ENCODE data around the gene SLC12A8.

Gene SLC12A8

DNA sequence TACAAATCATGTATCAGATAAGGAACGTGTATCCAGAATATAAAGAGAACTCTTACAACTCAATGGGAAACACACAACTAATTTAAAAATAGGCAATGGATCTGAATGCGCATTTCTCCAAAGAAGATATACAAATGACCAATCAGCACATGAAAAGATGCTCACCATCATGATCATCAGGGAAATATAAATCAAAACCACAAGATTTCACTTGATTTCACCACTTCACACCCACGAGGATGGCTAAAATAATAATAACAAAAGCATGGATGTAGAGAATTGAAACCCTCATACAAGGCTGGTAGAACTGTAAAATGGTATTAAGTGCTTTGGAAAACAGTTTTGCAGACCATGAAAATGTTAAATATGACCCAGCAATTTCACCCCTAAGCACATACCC is 26.7 kb upstream of the SLC12A8 start:
- Histone ChIP-seq H3K4me1 (ENCODE audit: control insufficient read depth in 5 of 5, insufficient read depth in 5 of 5, low read length in 5 of 5) (peaks cover 0 to 22% (median 10%) of the 10 kb centered on the region in 5 donors), H3K27me3 (ENCODE audit: control insufficient read depth in 5 of 5, insufficient read depth in 4 of 5, low read length in 5 of 5) (no peaks in the 10 kb centered on the region), H3K4me3 (ENCODE audit: low read depth in 1 of 5, low read length in 5 of 5) (no peak overlapping the region), H3K9ac (ENCODE audit: low read length in 5 of 5) (no peak overlapping the region), H3K27ac (ENCODE audit: low read depth, low read length) (no peak overlapping the region), H3K36me3 (ENCODE audit: control insufficient read depth in 5 of 5, insufficient read depth in 5 of 5, low read length in 5 of 5) (peaks cover 0 to 5% (median 0%) of the 10 kb centered on the region in 5 donors), H3K9me3 (ENCODE audit: control insufficient read depth in 5 of 5, low read length in 5 of 5) (no peaks in the 10 kb centered on the region)

DNA sequence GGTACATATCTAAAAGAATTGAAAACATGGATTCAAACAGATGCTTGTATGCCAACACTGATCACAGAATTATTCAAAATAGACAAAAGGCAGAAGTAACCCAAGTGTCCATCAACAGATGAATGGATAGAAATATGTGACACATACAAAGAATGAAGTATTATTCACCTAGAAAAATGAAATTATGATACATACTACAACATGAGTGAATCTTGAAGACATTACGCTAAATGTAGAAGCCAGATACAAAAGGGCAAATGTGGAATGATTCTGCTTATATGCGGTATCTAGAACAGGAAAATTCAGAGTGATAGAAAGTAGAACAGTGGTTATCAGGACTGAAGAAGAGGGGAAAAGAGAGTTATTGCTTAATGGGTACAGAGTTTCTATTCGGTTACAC is 26.2 kb upstream of the SLC12A8 start:
- no peak overlapping the region for H3K4me3 ChIP-seq (ENCODE audit: low read depth in 1 of 5, low read length in 5 of 5)
- H3K9ac ChIP-seq (ENCODE audit: low read length in 5 of 5) = no peak overlapping the region
- peaks cover 0 to 22% (median 10%) of the 10 kb centered on the region in 5 donors for H3K4me1 ChIP-seq (ENCODE audit: control insufficient read depth in 5 of 5, insufficient read depth in 5 of 5, low read length in 5 of 5)
- peaks cover 0 to 8% (median under 1%) of the 10 kb centered on the region in 5 donors for H3K36me3 ChIP-seq (ENCODE audit: control insufficient read depth in 5 of 5, insufficient read depth in 5 of 5, low read length in 5 of 5)
- H3K9me3 ChIP-seq (ENCODE audit: control insufficient read depth in 5 of 5, low read length in 5 of 5) = no peaks in the 10 kb centered on the region
- H3K27me3 ChIP-seq (ENCODE audit: control insufficient read depth in 5 of 5, insufficient read depth in 4 of 5, low read length in 5 of 5) = no peaks in the 10 kb centered on the region
- no peak overlapping the region for H3K27ac ChIP-seq (ENCODE audit: low read depth, low read length)

DNA sequence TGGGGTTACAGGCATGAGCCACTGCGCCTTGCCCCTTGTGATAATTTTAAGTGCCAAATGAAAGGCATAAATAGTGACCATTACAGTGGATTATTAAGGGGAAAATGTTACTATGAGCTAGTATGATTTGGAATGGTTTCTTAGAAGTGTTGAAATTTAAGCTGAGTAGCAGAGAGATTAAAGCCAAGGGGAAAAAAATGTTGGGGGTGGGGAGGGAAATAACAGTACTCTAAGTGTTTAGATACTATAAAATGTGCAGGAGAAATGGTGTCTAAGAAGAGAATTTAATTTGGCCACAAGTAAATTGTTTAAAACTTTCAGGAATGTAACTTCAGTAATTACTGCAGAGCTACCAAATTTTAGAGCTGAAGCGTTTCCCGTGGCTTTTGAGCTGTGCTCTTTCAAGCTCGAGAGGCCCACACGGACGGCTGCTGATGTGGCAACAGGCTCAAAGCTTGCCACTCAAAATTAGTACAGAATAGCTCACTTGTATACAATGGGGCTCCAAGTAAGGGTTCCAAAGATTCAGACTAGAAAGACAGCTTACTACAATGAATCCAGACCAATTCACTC is 23.9 kb upstream of the SLC12A8 start:
- Histone ChIP-seq H3K9me3 (ENCODE audit: control insufficient read depth in 5 of 5, low read length in 5 of 5) (no peaks in the 10 kb centered on the region), H3K9ac (ENCODE audit: low read length in 5 of 5) (peak overlapping the region in 2 of 5 donors; percentile 20 to 49), H3K27me3 (ENCODE audit: control insufficient read depth in 5 of 5, insufficient read depth in 4 of 5, low read length in 5 of 5) (no peaks in the 10 kb centered on the region), H3K27ac (ENCODE audit: low read depth, low read length) (peak overlapping the region; percentile 67), H3K36me3 (ENCODE audit: control insufficient read depth in 5 of 5, insufficient read depth in 5 of 5, low read length in 5 of 5) (peaks cover 18 to 20% (median 18%) of the 10 kb centered on the region in 5 donors), H3K4me1 (ENCODE audit: control insufficient read depth in 5 of 5, insufficient read depth in 5 of 5, low read length in 5 of 5) (peaks cover 0 to 22% (median 10%) of the 10 kb centered on the region in 5 donors), H3K4me3 (ENCODE audit: low read depth in 1 of 5, low read length in 5 of 5) (no peak overlapping the region)

DNA sequence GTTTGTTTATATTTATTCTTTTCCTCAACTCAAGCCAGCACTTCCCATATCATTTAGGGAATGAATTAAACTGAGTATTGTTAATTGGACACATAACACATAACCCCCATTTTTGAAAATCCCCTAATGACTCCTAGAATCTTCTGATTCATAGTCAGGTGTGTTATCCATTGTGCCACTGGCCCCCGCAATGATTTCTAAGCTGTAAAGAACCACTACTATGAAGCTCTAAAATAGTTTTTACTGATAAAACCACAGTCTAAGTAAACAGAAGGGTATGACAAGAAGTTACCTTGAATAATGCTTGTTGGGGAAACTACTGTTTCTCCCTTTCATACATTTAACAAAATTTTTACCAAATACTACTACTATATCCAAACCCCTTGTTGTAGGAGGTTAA is 22.3 kb upstream of the SLC12A8 start:
- Histone ChIP-seq H3K4me1 (ENCODE audit: control insufficient read depth in 5 of 5, insufficient read depth in 5 of 5, low read length in 5 of 5) (peaks cover 0 to 11% (median 3%) of the 10 kb centered on the region in 5 donors), H3K4me3 (ENCODE audit: low read depth in 1 of 5, low read length in 5 of 5) (no peak overlapping the region), H3K27ac (ENCODE audit: low read depth, low read length) (no peak overlapping the region), H3K9me3 (ENCODE audit: control insufficient read depth in 5 of 5, low read length in 5 of 5) (no peaks in the 10 kb centered on the region), H3K36me3 (ENCODE audit: control insufficient read depth in 5 of 5, insufficient read depth in 5 of 5, low read length in 5 of 5) (peaks cover 18 to 20% (median 18%) of the 10 kb centered on the region in 5 donors), H3K9ac (ENCODE audit: low read length in 5 of 5) (no peak overlapping the region), H3K27me3 (ENCODE audit: control insufficient read depth in 5 of 5, insufficient read depth in 4 of 5, low read length in 5 of 5) (no peaks in the 10 kb centered on the region)

DNA sequence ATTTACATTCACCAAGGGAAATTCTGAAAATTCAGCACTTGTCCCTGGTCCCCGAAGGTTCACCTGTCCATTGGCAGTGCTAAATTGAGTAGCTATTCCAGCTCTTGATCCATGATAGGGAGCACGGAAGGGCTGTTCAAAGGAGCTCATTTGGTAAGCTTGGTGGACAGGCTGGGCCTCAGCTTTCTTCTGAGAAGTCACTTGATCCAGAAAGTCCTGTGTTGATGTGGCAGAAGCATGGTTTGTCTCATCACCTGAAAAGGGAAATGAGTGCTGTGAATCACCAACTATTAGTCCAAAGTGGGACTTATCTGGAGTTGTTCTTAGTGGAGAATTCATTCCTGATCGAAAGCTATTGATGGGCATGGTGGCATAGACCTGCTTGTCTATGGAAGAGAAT is 19.9 kb upstream of the SLC12A8 start:
- no peak overlapping the region for H3K27ac ChIP-seq (ENCODE audit: low read depth, low read length)
- H3K4me3 ChIP-seq (ENCODE audit: low read depth in 1 of 5, low read length in 5 of 5) = no peak overlapping the region
- H3K27me3 ChIP-seq (ENCODE audit: control insufficient read depth in 5 of 5, insufficient read depth in 4 of 5, low read length in 5 of 5) = no peaks in the 10 kb centered on the region
- peaks cover 18 to 29% (median 20%) of the 10 kb centered on the region in 5 donors for H3K36me3 ChIP-seq (ENCODE audit: control insufficient read depth in 5 of 5, insufficient read depth in 5 of 5, low read length in 5 of 5)
- no peaks in the 10 kb centered on the region for H3K9me3 ChIP-seq (ENCODE audit: control insufficient read depth in 5 of 5, low read length in 5 of 5)
- H3K9ac ChIP-seq (ENCODE audit: low read length in 5 of 5) = no peak overlapping the region
- peaks cover 0 to 11% (median 3%) of the 10 kb centered on the region in 5 donors for H3K4me1 ChIP-seq (ENCODE audit: control insufficient read depth in 5 of 5, insufficient read depth in 5 of 5, low read length in 5 of 5)

DNA sequence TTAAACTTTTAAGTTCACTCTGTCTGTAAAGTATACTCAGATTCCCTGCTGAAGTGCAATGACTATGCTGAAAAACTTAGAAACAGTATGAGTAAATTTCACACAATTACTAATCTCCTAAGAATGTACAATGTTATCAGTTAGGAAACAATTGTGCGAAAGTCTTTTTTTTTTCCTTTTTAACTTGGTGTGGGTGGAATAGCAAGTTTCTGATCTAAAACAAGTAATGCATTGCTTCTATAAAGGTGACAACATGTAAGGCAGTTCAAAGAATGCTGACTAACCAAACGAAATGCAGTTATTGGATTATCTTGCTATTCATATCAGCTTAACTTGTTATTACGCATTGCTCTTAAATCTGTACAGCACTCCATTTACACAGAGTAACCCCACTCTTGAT is 19.3 kb upstream of the SLC12A8 start:
- peaks cover 17 to 29% (median 18%) of the 10 kb centered on the region in 5 donors for H3K36me3 ChIP-seq (ENCODE audit: control insufficient read depth in 5 of 5, insufficient read depth in 5 of 5, low read length in 5 of 5)
- H3K4me1 ChIP-seq (ENCODE audit: control insufficient read depth in 5 of 5, insufficient read depth in 5 of 5, low read length in 5 of 5) = peaks cover 0 to 8% (median 3%) of the 10 kb centered on the region in 5 donors
- no peaks in the 10 kb centered on the region for H3K27me3 ChIP-seq (ENCODE audit: control insufficient read depth in 5 of 5, insufficient read depth in 4 of 5, low read length in 5 of 5)
- no peak overlapping the region for H3K4me3 ChIP-seq (ENCODE audit: low read depth in 1 of 5, low read length in 5 of 5)
- no peak overlapping the region for H3K9ac ChIP-seq (ENCODE audit: low read length in 5 of 5)
- no peak overlapping the region for H3K27ac ChIP-seq (ENCODE audit: low read depth, low read length)
- no peaks in the 10 kb centered on the region for H3K9me3 ChIP-seq (ENCODE audit: control insufficient read depth in 5 of 5, low read length in 5 of 5)

DNA sequence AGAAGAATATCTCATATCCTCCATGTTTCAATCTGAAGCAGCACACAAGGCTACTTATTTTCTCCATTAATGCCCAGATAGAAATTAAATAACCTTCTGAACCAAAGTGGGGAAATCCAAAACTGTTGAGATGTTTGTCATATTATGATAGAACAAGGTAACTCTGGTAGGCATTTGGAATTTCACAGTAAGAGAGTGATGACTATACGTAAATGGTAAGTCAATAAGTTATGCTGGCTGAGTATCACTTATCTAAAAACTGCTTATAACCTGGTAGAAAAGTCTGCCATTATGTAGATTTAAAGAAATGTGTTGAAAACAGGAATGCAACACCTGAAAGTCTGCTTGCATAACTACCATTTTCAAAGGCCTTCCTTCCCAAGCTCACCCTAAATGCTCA is 17.2 kb upstream of the SLC12A8 start:
- H3K27ac ChIP-seq (ENCODE audit: low read depth, low read length) = no peak overlapping the region
- H3K4me1 ChIP-seq (ENCODE audit: control insufficient read depth in 5 of 5, insufficient read depth in 5 of 5, low read length in 5 of 5) = peaks cover 0 to 3% (median 0%) of the 10 kb centered on the region in 5 donors
- H3K4me3 ChIP-seq (ENCODE audit: low read depth in 1 of 5, low read length in 5 of 5) = no peak overlapping the region
- H3K36me3 ChIP-seq (ENCODE audit: control insufficient read depth in 5 of 5, insufficient read depth in 5 of 5, low read length in 5 of 5) = peaks cover 17 to 29% (median 18%) of the 10 kb centered on the region in 5 donors
- H3K9me3 ChIP-seq (ENCODE audit: control insufficient read depth in 5 of 5, low read length in 5 of 5) = no peaks in the 10 kb centered on the region
- H3K27me3 ChIP-seq (ENCODE audit: control insufficient read depth in 5 of 5, insufficient read depth in 4 of 5, low read length in 5 of 5) = no peaks in the 10 kb centered on the region
- no peak overlapping the region for H3K9ac ChIP-seq (ENCODE audit: low read length in 5 of 5)

DNA sequence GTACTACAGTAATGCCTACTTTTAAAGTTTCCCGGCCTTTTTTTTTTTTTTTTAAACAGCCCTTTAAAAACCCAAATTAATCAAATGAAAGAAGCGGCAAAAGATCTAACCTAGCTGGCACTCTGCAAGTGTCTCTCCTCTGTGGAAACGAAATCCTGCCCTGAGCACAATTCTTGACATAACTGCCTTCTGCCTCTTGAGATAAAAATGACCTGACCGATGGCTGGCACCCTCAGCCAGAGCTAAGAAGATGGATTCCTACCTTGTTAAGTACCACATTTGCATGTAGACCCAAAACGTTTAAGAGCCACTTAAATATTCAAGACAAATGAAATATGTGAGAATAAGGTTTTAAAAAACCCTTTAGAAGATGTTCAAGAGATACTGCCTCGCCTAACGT is 16.6 kb upstream of the SLC12A8 start:
- Histone ChIP-seq H3K27me3 (ENCODE audit: control insufficient read depth in 5 of 5, insufficient read depth in 4 of 5, low read length in 5 of 5) (no peaks in the 10 kb centered on the region), H3K27ac (ENCODE audit: low read depth, low read length) (no peak overlapping the region), H3K9ac (ENCODE audit: low read length in 5 of 5) (no peak overlapping the region), H3K36me3 (ENCODE audit: control insufficient read depth in 5 of 5, insufficient read depth in 5 of 5, low read length in 5 of 5) (peaks cover 17 to 29% (median 18%) of the 10 kb centered on the region in 5 donors), H3K9me3 (ENCODE audit: control insufficient read depth in 5 of 5, low read length in 5 of 5) (no peaks in the 10 kb centered on the region), H3K4me3 (ENCODE audit: low read depth in 1 of 5, low read length in 5 of 5) (no peak overlapping the region), H3K4me1 (ENCODE audit: control insufficient read depth in 5 of 5, insufficient read depth in 5 of 5, low read length in 5 of 5) (peaks cover 0 to 3% (median 0%) of the 10 kb centered on the region in 5 donors)

DNA sequence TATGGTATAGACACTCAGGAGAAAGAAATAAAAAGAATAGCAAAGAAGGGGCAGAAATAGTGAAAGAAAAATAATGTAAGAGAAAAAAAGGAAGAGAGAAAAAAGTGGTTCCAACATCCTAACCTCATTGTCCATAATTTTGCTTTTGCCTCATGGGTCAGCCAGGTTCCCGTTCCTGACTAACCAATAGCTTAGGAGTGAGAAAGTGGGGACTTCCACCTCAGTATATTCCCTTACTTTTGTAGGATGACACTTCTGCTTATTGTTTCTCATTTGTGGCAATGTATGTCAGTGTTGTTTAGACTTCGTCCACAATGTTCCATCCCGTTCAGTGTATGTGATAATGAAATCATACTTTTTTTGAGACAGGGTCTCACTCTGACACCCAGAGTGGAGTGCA is 9.3 kb upstream of the SLC12A8 start:
- Histone ChIP-seq H3K27ac (ENCODE audit: low read depth, low read length) (no peak overlapping the region), H3K4me1 (ENCODE audit: control insufficient read depth in 5 of 5, insufficient read depth in 5 of 5, low read length in 5 of 5) (peaks cover 0 to 3% (median 0%) of the 10 kb centered on the region in 5 donors), H3K9me3 (ENCODE audit: control insufficient read depth in 5 of 5, low read length in 5 of 5) (no peaks in the 10 kb centered on the region), H3K9ac (ENCODE audit: low read length in 5 of 5) (no peak overlapping the region), H3K4me3 (ENCODE audit: low read depth in 1 of 5, low read length in 5 of 5) (no peak overlapping the region), H3K27me3 (ENCODE audit: control insufficient read depth in 5 of 5, insufficient read depth in 4 of 5, low read length in 5 of 5) (no peaks in the 10 kb centered on the region), H3K36me3 (ENCODE audit: control insufficient read depth in 5 of 5, insufficient read depth in 5 of 5, low read length in 5 of 5) (no peaks in the 10 kb centered on the region)

DNA sequence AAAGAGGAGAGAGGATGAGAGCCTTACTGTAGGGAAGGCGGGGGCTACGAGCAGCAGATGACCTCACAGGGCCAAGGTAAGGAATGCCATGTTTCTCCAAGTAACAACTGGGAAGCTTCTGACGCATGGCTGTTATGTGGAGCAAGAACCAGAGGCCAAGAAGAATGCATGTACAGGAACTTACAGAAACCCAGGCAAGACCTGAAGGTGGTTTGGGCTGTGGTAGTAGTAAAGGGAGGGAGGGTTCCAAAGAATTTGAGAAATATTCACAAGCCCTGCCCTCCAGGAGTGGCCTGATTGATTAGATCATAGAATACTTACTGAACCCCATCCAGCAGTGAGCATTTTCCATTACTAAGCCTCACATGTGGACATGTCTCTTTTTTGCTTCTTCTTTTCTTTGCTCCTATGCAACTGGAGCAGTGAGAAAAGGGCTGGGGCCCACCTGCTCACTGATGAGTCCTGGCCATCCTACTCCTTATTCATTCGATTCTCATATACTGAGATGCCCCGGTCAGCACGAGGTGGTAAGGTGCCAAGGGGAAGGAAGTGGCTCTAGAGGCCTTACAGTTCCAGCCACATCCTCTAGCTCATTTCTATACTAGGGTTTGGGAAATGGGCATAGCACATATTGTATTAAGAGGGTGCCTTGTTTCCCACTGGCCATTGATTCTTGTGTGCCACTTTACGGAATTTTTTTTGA is 8.3 kb upstream of the SLC12A8 start:
- Histone ChIP-seq H3K9me3 (ENCODE audit: control insufficient read depth in 5 of 5, low read length in 5 of 5) (no peaks in the 10 kb centered on the region), H3K4me3 (ENCODE audit: low read depth in 1 of 5, low read length in 5 of 5) (no peak overlapping the region), H3K36me3 (ENCODE audit: control insufficient read depth in 5 of 5, insufficient read depth in 5 of 5, low read length in 5 of 5) (no peaks in the 10 kb centered on the region), H3K9ac (ENCODE audit: low read length in 5 of 5) (no peak overlapping the region), H3K27me3 (ENCODE audit: control insufficient read depth in 5 of 5, insufficient read depth in 4 of 5, low read length in 5 of 5) (no peaks in the 10 kb centered on the region), H3K27ac (ENCODE audit: low read depth, low read length) (no peak overlapping the region), H3K4me1 (ENCODE audit: control insufficient read depth in 5 of 5, insufficient read depth in 5 of 5, low read length in 5 of 5) (peaks cover 0 to 3% (median 0%) of the 10 kb centered on the region in 5 donors)

Data from subcutaneous abdominal adipose tissue (tissue), 5 donors.